ENCODE measurements around the gene TRMT10A. TPM values are rescaled to one million over a fixed set of nuclear protein-coding genes. Genes with fewer than 3 reads are reported as not detected.

TRMT10A gene
- total RNA-seq, 4 donors from 2014 or later = 3.8 to 8.4 (median 5.7) TPM

GRCh38 chr4:99507349-99507748 is 56.5 kb downstream of the TRMT10A start:
- no peak for DNase-seq
- no peak overlapping the region for H3K4me3 ChIP-seq
- no peaks in the 10 kb centered on the region for H3K4me1 ChIP-seq
- H3K27me3 ChIP-seq = no peaks in the 10 kb centered on the region
- TF ChIP-seq POLR2A (IDR thresholded peaks at IDR 0.05) = no peak
- TF ChIP-seq, protein P1, sequence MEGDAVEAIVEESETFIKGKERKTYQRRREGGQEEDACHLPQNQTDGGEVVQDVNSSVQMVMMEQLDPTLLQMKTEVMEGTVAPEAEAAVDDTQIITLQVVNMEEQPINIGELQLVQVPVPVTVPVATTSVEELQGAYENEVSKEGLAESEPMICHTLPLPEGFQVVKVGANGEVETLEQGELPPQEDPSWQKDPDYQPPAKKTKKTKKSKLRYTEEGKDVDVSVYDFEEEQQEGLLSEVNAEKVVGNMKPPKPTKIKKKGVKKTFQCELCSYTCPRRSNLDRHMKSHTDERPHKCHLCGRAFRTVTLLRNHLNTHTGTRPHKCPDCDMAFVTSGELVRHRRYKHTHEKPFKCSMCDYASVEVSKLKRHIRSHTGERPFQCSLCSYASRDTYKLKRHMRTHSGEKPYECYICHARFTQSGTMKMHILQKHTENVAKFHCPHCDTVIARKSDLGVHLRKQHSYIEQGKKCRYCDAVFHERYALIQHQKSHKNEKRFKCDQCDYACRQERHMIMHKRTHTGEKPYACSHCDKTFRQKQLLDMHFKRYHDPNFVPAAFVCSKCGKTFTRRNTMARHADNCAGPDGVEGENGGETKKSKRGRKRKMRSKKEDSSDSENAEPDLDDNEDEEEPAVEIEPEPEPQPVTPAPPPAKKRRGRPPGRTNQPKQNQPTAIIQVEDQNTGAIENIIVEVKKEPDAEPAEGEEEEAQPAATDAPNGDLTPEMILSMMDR (IDR thresholded peaks at IDR 0.05) = no peak
- H3K27ac ChIP-seq = no peak overlapping the region
- H3K36me3 ChIP-seq = no peaks in the 10 kb centered on the region
- H3K9me3 ChIP-seq = no peaks in the 10 kb centered on the region

DNA sequence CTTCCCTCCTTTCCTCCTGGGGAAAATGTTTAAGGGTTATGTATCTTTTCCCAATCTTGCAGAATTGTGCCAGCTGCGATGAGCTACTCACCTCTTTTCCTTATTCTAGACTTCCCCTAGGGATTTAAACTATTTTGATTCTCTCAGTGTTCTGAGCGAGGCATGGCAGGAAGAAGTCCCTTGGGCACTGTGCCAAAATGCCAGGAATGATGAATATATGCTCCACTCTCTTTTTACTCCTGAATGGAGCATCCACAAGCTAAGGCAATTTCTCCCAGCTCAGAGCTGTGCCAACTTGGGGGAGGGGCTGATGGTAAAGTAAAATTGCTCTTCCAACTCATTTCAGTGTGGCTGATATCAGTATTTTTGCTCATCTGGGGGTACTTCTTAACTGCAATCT is 57.1 kb downstream of the TRMT10A start:
- DNase-seq = no peak
- TF ChIP-seq POLR2A (IDR thresholded peaks at IDR 0.05) = no peak
- TF ChIP-seq, protein P1 (IDR thresholded peaks at IDR 0.05) = no peak
- H3K4me1 ChIP-seq = no peaks in the 10 kb centered on the region

GRCh38 chr4:99504804-99505502 is 58.9 kb downstream of the TRMT10A start:
- H3K9me3 ChIP-seq = no peaks in the 10 kb centered on the region
- no peaks in the 10 kb centered on the region for H3K4me1 ChIP-seq
- no peaks in the 10 kb centered on the region for H3K27me3 ChIP-seq
- DNase-seq = no peak
- H3K27ac ChIP-seq = no peak overlapping the region
- no peak overlapping the region for H3K4me3 ChIP-seq
- H3K36me3 ChIP-seq = no peaks in the 10 kb centered on the region
- TF ChIP-seq, protein P1 (IDR thresholded peaks at IDR 0.05) = no peak
- TF ChIP-seq POLR2A (IDR thresholded peaks at IDR 0.05) = no peak

More for the DNA sequence above, 57.1 kb downstream of the TRMT10A start:
- H3K4me3 ChIP-seq = no peak overlapping the region
- H3K27me3 ChIP-seq = no peaks in the 10 kb centered on the region
- H3K27ac ChIP-seq = no peak overlapping the region
- no peaks in the 10 kb centered on the region for H3K9me3 ChIP-seq
- H3K36me3 ChIP-seq = no peaks in the 10 kb centered on the region

Other genes with a start within 250 kb of the TRMT10A start
- gene ADH1B, start 242.6 kb downstream of the TRMT10A start, total RNA-seq = 100 to 1,000 TPM in 2 of 4 donors, 10 to 100 TPM in 2; 72.0 to 367 (median 194) TPM
- gene ADH1C, start 211.3 kb downstream of the TRMT10A start, total RNA-seq = 100 to 1,000 TPM in 1 of 4 donors, 10 to 100 TPM in 3; 62.7 to 129 (median 87.7) TPM
- gene ADH7, start 128.7 kb downstream of the TRMT10A start, total RNA-seq = not detected
- not detected for gene C4orf17, start 53.0 kb downstream of the TRMT10A start, total RNA-seq
- 100 to 1,000 TPM in 3 of 4 donors, 1 to 10 TPM in 1; 8.3 to 475 (median 299) TPM for gene MTTP, start 10.8 kb upstream of the TRMT10A start, total RNA-seq
- not detected for gene C4orf54, start 93.8 kb upstream of the TRMT10A start, total RNA-seq